H1 (cell line): ENCODE measurements around the gene PRDX3.
"Not testable (repeated sequence)": the region's sequence is repeated elsewhere in the genome, so short reads cannot be mapped to it uniquely, and the experiment has no call there.

Experiments used
- BCL11A ChIP-seq, 2 experiments: IDR thresholded peaks; one replicate each; pipeline ENCODE4 v1.6.1; 2011; ENCODE audit warnings: low read depth in 2 of 2, low read length in 2 of 2, mild to moderate bottlenecking in 2 of 2
- CBX8 ChIP-seq: fragments of 300-800, 300-1000 bp; sonication (generic); IDR thresholded peaks from 2 replicates; pipeline ENCODE4 v1.7.1; 2016; ENCODE audit warnings: low read depth, low read length, borderline replicate concordance
- CTCF ChIP-seq, 3 experiments: IDR thresholded peaks; 1 replicate in 2 of 3; 2 replicates in 1 of 3; pipeline versions ENCODE4 v1.5.1 to v1.6.1; 2011; ENCODE audit warnings: low read length in 3 of 3, mild to moderate bottlenecking in 3 of 3, inconsistent platforms in 2 of 3, low read depth in 1 of 3, moderate library complexity in 1 of 3; ENCODE audit not compliant: insufficient read depth in 1 of 3; ENCODE audit errors: control extremely low read depth in 1 of 3
- EGR1 ChIP-seq: IDR thresholded peaks from 2 replicates; pipeline ENCODE4 v1.6.1; 2011; ENCODE audit warnings: low read depth, low read length, borderline replicate concordance
- EZH2 ChIP-seq: fragments of 200-600 bp; sonication (generic); IDR thresholded peaks from 2 replicates; pipeline ENCODE4 v1.7.1; 2012; ENCODE audit warnings: low read depth, mild to moderate bottlenecking, moderate library complexity, low read length, inconsistent platforms; ENCODE audit not compliant: severe bottlenecking
- HDAC6 ChIP-seq: IDR thresholded peaks from one replicate; pipeline ENCODE4 v1.7.1; 2012; ENCODE audit warnings: low read depth, mild to moderate bottlenecking, inconsistent platforms, low read length, moderate library complexity
- JUND ChIP-seq: IDR thresholded peaks from 2 replicates; pipeline ENCODE4 v1.6.1; 2011; ENCODE audit warnings: mild to moderate bottlenecking, improper control_type of control experiment, low read length
- MAFK ChIP-seq: IDR thresholded peaks from 2 replicates; pipeline ENCODE4 v1.6.1; 2012; ENCODE audit warnings: low read depth, mild to moderate bottlenecking, improper control_type of control experiment, low read length
- RFX5 ChIP-seq: IDR thresholded peaks from 2 replicates; pipeline ENCODE4 v1.6.1; 2011; ENCODE audit warnings: low read depth, low read length, improper control_type of control experiment, borderline replicate concordance
- TAF1 ChIP-seq: IDR thresholded peaks from 2 replicates; pipeline ENCODE4 v1.6.1; 2011; ENCODE audit warnings: mild to moderate bottlenecking, low read depth, low read length

- not testable (repeated sequence) for TF ChIP-seq MAFK; CTCF (IDR thresholded peaks at IDR 0.05; ENCODE audit: control extremely low read depth in 1 of 3, insufficient read depth in 1 of 3, low read depth in 1 of 3, low read length in 3 of 3); JUND; EGR1; EZH2; BCL11A (IDR thresholded peaks at IDR 0.05; ENCODE audit: low read depth in 2 of 2, low read length in 2 of 2); RFX5; HDAC6; TAF1; CBX8
Measured at GRCh38 chr10:119151601-119152000, 27.0 kb downstream of the PRDX3 start.
